Measurements from ENCODE around the gene SCD5. TPM values are rescaled to one million over a fixed set of nuclear protein-coding genes. Genes with fewer than 3 reads are reported as not detected.

The SCD5 gene
- total RNA-seq, 1 donor from 2014 or later, result 36.6 TPM

- TF ChIP-seq CTCF (conservative IDR thresholded peaks at IDR 0.05), result no peak
- no peaks in the 10 kb centered on the region for H3K27me3 Mint-ChIP-seq
- no peak for DNase-seq (ENCODE audit: extremely low spot score, unreplicated experiment)
- H3K27ac Mint-ChIP-seq, result no peak overlapping the region
- H3K4me1 Mint-ChIP-seq (ENCODE audit: unreplicated experiment), result peaks cover 4% of the 10 kb centered on the region
- H3K4me3 Mint-ChIP-seq, result no peak overlapping the region
- no peaks in the 10 kb centered on the region for H3K9me3 Mint-ChIP-seq
- peaks cover 28% of the 10 kb centered on the region for H3K36me3 Mint-ChIP-seq
Observed at GRCh38 chr4:82697561-82697960, 101.0 kb downstream of the SCD5 start.

- no peak for TF ChIP-seq CTCF (conservative IDR thresholded peaks at IDR 0.05)
- DNase-seq (ENCODE audit: extremely low spot score, unreplicated experiment), result no peak
- Mint-ChIP-seq H3K27me3 (no peaks in the 10 kb centered on the region), H3K4me1 (ENCODE audit: unreplicated experiment) (peaks cover 4% of the 10 kb centered on the region), H3K9me3 (no peaks in the 10 kb centered on the region), H3K36me3 (peaks cover 24% of the 10 kb centered on the region), H3K27ac (no peak overlapping the region), H3K4me3 (no peak overlapping the region)
Observed at GRCh38 chr4:82696117-82696860, 102.3 kb downstream of the SCD5 start.

GRCh38 chr4:82694892-82695291, 103.7 kb downstream of the SCD5 start:
- DNase-seq (ENCODE audit: extremely low spot score, unreplicated experiment), result no peak
- H3K4me1 Mint-ChIP-seq (ENCODE audit: unreplicated experiment), result peaks cover 4% of the 10 kb centered on the region
- no peaks in the 10 kb centered on the region for H3K27me3 Mint-ChIP-seq
- TF ChIP-seq CTCF (conservative IDR thresholded peaks at IDR 0.05), result no peak
- peaks cover 18% of the 10 kb centered on the region for H3K36me3 Mint-ChIP-seq
- no peaks in the 10 kb centered on the region for H3K9me3 Mint-ChIP-seq
- no peak overlapping the region for H3K4me3 Mint-ChIP-seq
- no peak overlapping the region for H3K27ac Mint-ChIP-seq

GRCh38 chr4:82694046-82694445, 104.5 kb downstream of the SCD5 start:
- Mint-ChIP-seq H3K36me3 (peaks cover 18% of the 10 kb centered on the region), H3K27ac (no peak overlapping the region), H3K4me1 (ENCODE audit: unreplicated experiment) (peaks cover 4% of the 10 kb centered on the region), H3K4me3 (no peak overlapping the region), H3K27me3 (no peaks in the 10 kb centered on the region), H3K9me3 (no peaks in the 10 kb centered on the region)
- no peak for DNase-seq (ENCODE audit: extremely low spot score, unreplicated experiment)
- no peak for TF ChIP-seq CTCF (conservative IDR thresholded peaks at IDR 0.05)

- no peaks in the 10 kb centered on the region for H3K9me3 Mint-ChIP-seq
- no peak overlapping the region for H3K27ac Mint-ChIP-seq
- H3K27me3 Mint-ChIP-seq, result no peaks in the 10 kb centered on the region
- TF ChIP-seq CTCF (conservative IDR thresholded peaks at IDR 0.05), result no peak
- DNase-seq (ENCODE audit: extremely low spot score, unreplicated experiment), result no peak
- peaks cover 10% of the 10 kb centered on the region for H3K36me3 Mint-ChIP-seq
- no peak overlapping the region for H3K4me3 Mint-ChIP-seq
- H3K4me1 Mint-ChIP-seq (ENCODE audit: unreplicated experiment), result peaks cover 15% of the 10 kb centered on the region
Observed at GRCh38 chr4:82692101-82692780, 106.4 kb downstream of the SCD5 start.

All from type B pancreatic cell (in vitro differentiated cells).